Measurements from ENCODE around the gene ZFAND2A. TPM values are rescaled to one million over a fixed set of nuclear protein-coding genes. Genes with fewer than 3 reads are reported as not detected.
"Not testable (repeated sequence)": the region's sequence is repeated elsewhere in the genome, so short reads cannot be mapped to it uniquely, and the experiment has no call there.

Gene ZFAND2A
- polyA plus RNA-seq, 3 donors = 30.6 to 126 (median 35.1) TPM

DNA sequence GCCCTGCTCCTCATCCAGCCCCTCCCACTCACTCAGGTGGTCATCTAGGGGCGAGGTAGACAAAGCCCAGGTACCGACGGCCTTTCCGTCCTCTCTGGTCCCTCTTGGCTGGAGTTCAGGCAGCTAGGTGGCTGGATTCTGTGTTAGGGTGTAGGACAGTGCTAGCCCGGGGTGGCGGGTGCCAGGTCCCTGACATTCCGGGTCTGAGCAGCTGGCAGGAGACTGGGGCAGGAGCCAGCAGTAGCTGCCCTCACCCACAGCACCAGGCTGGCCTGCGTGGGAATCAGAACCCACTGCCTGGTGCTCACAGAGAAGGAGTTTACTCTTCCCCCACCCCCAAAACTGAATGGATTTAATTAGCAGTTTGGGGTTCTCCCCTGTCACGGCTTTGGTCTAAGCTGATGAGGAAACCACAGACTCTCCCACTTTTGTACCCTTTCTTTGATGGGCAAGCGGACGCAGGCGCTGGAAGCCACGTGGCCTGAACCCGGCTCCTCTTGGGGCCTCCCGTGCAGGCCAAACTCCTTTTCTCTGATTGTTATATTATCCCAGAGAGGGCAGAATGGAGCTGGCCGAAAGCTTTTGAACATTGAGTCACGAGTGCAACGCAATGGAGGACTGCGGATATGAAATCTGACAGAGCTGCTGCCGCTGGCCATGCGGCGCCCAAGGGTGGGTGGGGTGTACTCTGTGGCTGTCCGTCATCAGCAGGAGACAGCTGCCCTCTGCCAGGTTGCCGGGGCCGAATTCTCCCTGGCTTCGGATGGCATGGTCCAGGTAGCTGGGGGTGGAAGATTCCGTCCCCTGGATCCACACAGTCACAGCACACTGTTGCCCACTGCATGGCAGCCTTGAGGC lies 12.9 kb upstream of the ZFAND2A start:
- H3K27ac ChIP-seq (ENCODE audit: low read depth in 1 of 2, low read length in 2 of 2) = no peak overlapping the region
- no peak for DNase-seq
- Mint-ChIP-seq H3K4me1 (peaks cover 24% of the 10 kb centered on the region), H3K4me3 (no peak overlapping the region), H3K27me3 (ENCODE audit: low read depth in 3 of 3) (peaks cover 3 to 10% (median 5%) of the 10 kb centered on the region in 3 donors), H3K9me3 (peaks cover 2 to 19% (median 10%) of the 10 kb centered on the region in 7 donors), H3K36me3 (no peaks in the 10 kb centered on the region), H3K27ac (no peak overlapping the region)
- H3K4me3 ChIP-seq (replicated peaks in 1 of 3; ENCODE audit: low read depth in 2 of 3, low read length in 3 of 3) = no peak overlapping the region
- H3K79me2 ChIP-seq (ENCODE audit: insufficient read depth, low read length) = no peaks in the 10 kb centered on the region
- H2AFZ ChIP-seq (ENCODE audit: insufficient read depth, low read depth, low read length, poor library complexity, severe bottlenecking) = no peak overlapping the region
- no peaks in the 10 kb centered on the region for H3K36me3 ChIP-seq (replicated peaks in 1 of 2; ENCODE audit: control insufficient read depth in 1 of 2, insufficient read depth in 2 of 2, low read length in 2 of 2)
- H3K9ac ChIP-seq (ENCODE audit: insufficient read depth, low read length, poor library complexity, severe bottlenecking) = no peak overlapping the region
- intact Hi-C loops (cut with micrococcal nuclease) = no loop called here
- TF ChIP-seq, protein P1, sequence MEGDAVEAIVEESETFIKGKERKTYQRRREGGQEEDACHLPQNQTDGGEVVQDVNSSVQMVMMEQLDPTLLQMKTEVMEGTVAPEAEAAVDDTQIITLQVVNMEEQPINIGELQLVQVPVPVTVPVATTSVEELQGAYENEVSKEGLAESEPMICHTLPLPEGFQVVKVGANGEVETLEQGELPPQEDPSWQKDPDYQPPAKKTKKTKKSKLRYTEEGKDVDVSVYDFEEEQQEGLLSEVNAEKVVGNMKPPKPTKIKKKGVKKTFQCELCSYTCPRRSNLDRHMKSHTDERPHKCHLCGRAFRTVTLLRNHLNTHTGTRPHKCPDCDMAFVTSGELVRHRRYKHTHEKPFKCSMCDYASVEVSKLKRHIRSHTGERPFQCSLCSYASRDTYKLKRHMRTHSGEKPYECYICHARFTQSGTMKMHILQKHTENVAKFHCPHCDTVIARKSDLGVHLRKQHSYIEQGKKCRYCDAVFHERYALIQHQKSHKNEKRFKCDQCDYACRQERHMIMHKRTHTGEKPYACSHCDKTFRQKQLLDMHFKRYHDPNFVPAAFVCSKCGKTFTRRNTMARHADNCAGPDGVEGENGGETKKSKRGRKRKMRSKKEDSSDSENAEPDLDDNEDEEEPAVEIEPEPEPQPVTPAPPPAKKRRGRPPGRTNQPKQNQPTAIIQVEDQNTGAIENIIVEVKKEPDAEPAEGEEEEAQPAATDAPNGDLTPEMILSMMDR (IDR thresholded peaks at IDR 0.05) = no peak
- H3K4me1 ChIP-seq (ENCODE audit: control insufficient read depth in 1 of 2, insufficient read depth in 2 of 2, low read length in 2 of 2) = peaks cover 14 to 15% of the 10 kb centered on the region in 2 donors
- peaks cover 0 to 2% of the 10 kb centered on the region in 2 donors for H3K9me3 ChIP-seq (replicated peaks in 1 of 2; ENCODE audit: control insufficient read depth in 1 of 2, insufficient read depth in 1 of 2, low read length in 2 of 2)
- no peaks in the 10 kb centered on the region for H4K20me1 ChIP-seq (ENCODE audit: insufficient read depth, low read length)
- H3K4me2 ChIP-seq (replicated peaks; ENCODE audit: extremely low read depth, low read length, poor library complexity, severe bottlenecking) = no peak overlapping the region
- H3K27me3 ChIP-seq (ENCODE audit: control insufficient read depth in 2 of 2, insufficient read depth in 2 of 2, low read length in 2 of 2) = no peaks in the 10 kb centered on the region
- WGBS (ENCODE audit: insufficient coverage) = 91% methylated on average over 7 of the region's 27 CpGs

DNA sequence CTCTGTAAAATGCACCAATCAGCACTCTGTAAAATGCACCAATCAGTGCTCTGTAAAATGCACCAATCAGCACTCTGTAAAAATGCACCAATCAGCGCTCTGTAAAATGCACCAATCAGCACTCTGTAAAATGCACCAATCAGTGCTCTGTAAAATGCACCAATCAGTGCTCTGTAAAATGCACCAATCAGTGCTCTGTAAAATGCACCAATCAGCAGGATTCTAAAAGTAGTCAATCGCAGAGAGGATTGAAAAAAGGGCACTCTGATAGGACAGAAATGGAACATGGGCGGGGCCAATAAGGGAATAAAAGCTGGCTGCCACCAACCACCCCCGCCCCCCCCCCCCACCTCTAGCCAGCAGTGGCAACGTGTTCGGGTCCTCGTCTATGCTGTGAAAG lies 11.5 kb upstream of the ZFAND2A start:
- intact Hi-C loops (cut with micrococcal nuclease); H3K4me2 ChIP-seq (replicated peaks; ENCODE audit: extremely low read depth, low read length, poor library complexity, severe bottlenecking); H2AFZ ChIP-seq (ENCODE audit: insufficient read depth, low read depth, low read length, poor library complexity, severe bottlenecking); H3K9me3 ChIP-seq (replicated peaks in 1 of 2; ENCODE audit: control insufficient read depth in 1 of 2, insufficient read depth in 1 of 2, low read length in 2 of 2); H3K27me3 ChIP-seq (ENCODE audit: control insufficient read depth in 2 of 2, insufficient read depth in 2 of 2, low read length in 2 of 2); H3K4me3 ChIP-seq (replicated peaks in 1 of 3; ENCODE audit: low read depth in 2 of 3, low read length in 3 of 3); H3K9ac ChIP-seq (ENCODE audit: insufficient read depth, low read length, poor library complexity, severe bottlenecking); DNase-seq; H3K4me3 Mint-ChIP-seq; H3K36me3 ChIP-seq (replicated peaks in 1 of 2; ENCODE audit: control insufficient read depth in 1 of 2, insufficient read depth in 2 of 2, low read length in 2 of 2); H3K27ac ChIP-seq (ENCODE audit: low read depth in 1 of 2, low read length in 2 of 2); H3K79me2 ChIP-seq (ENCODE audit: insufficient read depth, low read length); H3K27ac Mint-ChIP-seq; H3K36me3 Mint-ChIP-seq; H4K20me1 ChIP-seq (ENCODE audit: insufficient read depth, low read length); H3K9me3 Mint-ChIP-seq; H3K27me3 Mint-ChIP-seq (ENCODE audit: low read depth in 3 of 3): not testable (repeated sequence)
- peaks cover 12 to 15% of the 10 kb centered on the region in 2 donors for H3K4me1 ChIP-seq (ENCODE audit: control insufficient read depth in 1 of 2, insufficient read depth in 2 of 2, low read length in 2 of 2)
- peaks cover 19% of the 10 kb centered on the region for H3K4me1 Mint-ChIP-seq
- WGBS (ENCODE audit: insufficient coverage) = no CpG with 5 or more reads among the region's 7 CpGs
